Adrenal gland (tissue), 5 donors: ENCODE measurements around the gene ZNF644.

Experiments used
- CTCF ChIP-seq, 6 experiments: fragments of 450-650 bp in 4 of 6; fragments of 200-600 bp in 2 of 6; sonication (generic) in 1 of 6; IDR thresholded peaks; 1 replicate in 5 of 6; 2 replicates in 1 of 6; pipeline versions ENCODE4 v1.5.1 to v1.8.0; 2016 to 2021; ENCODE audit warnings: antibody characterized with exemption in 6 of 6, mild to moderate bottlenecking in 2 of 6, moderate library complexity in 1 of 6
- POLR2A ChIP-seq, 2 donors: fragments of 450-650 bp; IDR thresholded peaks; one replicate each; pipeline ENCODE4 v1.6.1; 2017; ENCODE audit warnings: antibody characterized with exemption in 2 of 2, mild to moderate bottlenecking in 2 of 2, moderate library complexity in 1 of 2
- donor health status: DM: no; HTN: no; CAD: no.

- no peak for TF ChIP-seq POLR2A (IDR thresholded peaks at IDR 0.05)
- no peak for TF ChIP-seq CTCF (IDR thresholded peaks at IDR 0.05)
These were observed 85.1 kb downstream of the ZNF644 start for GRCh38 chr1:90936731-90937130.
